HG03139 (cell line): ENCODE measurements around the gene ZNF181.

ENCODE experiments used
- ATAC-seq: cut with Tn5 transposase; IDR thresholded peaks from one replicate; pipeline ENCODE4 v1.9.1; 2021; ENCODE audit not compliant: unreplicated experiment

The ZNF181 gene

GRCh38 chr19:34744896-34745690, 11.1 kb downstream of the ZNF181 start:
- ATAC-seq, result no peak

- ATAC-seq, result no peak
These were observed 23.4 kb downstream of the ZNF181 start for GRCh38 chr19:34757441-34757840.

- ATAC-seq, result no peak
These were observed 25.3 kb downstream of the ZNF181 start for GRCh38 chr19:34759218-34759917.

DNA sequence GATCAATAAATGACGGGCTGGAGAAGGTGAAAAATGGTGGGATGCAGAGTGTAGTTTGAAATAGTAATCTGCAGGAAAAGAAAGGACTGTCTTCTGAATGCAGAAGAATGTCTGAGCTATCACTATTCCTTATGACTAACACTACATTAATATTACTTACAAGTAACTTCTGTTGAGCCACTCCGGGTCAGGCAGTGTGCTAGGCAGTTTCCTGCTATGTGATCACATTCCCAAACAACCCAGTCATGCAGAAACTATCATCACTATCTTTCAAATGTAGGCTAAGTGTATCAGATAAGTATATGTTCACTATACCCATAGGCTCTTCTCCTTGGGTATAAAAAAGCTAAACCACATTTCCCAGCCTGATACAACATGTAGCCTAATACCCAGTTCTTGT, 32.3 kb downstream of the ZNF181 start:
- no peak for ATAC-seq

DNA sequence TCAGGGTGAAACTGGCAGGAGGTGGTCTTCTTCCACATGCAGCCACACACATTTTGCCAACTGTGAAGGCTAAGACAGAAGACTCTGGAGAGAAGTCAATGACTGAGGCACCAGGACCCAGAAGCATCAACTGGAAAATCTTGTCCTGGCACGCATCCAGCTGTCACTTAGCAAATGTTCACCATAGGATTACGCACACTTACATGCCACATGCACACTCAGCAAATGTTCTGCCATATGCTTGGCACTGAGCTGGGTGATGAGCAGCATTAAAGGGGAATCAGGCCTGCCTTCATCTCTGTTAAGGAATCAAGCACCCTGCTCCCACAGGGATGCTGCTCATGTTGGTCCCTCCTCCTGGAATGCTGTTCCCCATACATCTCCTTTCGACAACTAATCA, 33.9 kb downstream of the ZNF181 start:
- ATAC-seq, result no peak

DNA sequence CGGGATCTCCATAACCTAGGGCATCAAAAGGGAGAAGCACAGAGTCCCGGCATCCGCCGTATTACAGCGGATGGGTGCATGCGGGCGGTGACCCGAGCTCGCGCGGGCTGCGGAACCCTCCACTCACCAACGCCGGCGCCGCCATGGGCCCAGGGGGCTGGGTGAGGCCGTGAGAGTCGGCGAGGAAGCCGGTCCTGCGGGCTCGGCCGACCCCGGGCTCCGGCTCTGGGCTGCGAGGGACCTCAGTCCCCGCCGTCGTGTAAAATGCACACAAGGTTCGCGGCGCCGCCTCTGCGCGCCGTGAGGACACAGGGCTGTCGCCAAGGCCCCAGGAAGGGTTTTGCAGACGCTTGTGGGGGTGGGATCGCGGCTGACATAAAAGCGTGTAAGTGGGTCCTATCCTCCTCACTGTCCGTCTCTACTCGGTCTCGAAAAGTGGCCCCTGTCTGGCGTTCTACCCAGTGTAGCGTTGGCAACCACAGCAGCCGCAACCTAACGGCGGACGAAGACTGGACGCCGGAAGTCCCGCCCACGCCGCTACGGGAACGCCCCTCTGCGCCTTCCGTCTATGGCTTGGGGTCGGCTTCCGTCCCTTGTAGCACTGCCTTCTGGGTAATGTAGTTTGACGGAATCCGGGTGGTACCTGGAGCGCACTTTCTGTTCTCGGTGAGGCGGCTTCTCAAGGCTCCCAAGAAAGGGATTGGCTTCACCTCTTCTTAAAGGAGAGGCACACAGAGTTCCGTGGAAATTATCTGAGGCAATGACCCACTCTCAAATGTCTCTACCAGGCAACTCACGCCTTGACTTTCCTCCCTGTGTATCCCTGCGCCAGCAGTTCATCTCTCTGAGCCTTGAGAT, 38.9 kb downstream of the ZNF181 start, which contains the start of gene ZNF599:
ZNF599 (minus strand) TSS at position 519 of the 858 bp plus-strand sequence; CDS start at position 145, 374 bp downstream.
- ATAC-seq, result peak; percentile 95

GRCh38 chr19:34773555-34773864, 39.5 kb downstream of the ZNF181 start:
- no peak for ATAC-seq

DNA sequence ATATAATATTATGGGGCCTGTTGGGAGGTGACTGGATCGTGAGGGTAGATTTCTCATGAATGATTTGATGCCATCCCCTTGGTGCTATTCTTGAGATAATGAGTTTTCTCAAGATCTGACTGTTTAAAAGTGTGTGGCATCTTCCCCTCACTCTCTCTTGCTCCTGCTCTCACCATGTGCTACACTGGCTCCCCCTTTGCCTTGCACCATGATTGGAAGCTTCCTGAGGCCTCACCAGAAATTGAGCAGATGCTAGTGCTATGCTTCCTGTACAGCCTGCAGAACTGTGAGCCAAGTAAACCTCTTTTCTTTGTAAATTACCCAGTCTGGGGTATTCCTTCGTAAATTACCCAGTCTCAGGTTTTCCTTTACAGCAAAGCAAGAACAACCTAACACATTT, 40.8 kb downstream of the ZNF181 start:
- ATAC-seq, result no peak

- ATAC-seq, result no peak
These were observed 44.3 kb downstream of the ZNF181 start for GRCh38 chr19:34778342-34778741.

GRCh38 chr19:34779652-34780051, 45.6 kb downstream of the ZNF181 start:
- ATAC-seq, result no peak

DNA sequence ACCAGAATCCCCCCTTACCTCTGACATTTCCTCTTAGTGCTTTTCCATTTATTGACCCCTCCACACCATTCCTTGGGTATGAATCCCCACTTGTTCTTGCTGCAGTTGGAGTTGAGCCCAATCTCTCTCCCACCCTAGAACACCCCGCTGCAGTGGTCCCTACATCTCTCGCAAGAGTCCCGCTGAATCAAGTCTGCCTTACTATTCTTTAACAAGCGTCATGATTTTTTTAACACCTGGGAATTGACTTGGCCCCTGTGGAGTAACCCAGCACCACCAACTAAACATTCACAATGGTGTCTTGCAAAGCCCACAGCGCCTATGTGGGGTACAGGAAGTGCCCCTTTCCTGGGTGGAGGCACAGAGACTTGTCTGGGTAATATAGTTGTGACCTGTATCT, 52.2 kb downstream of the ZNF181 start:
- ATAC-seq, result no peak

DNA sequence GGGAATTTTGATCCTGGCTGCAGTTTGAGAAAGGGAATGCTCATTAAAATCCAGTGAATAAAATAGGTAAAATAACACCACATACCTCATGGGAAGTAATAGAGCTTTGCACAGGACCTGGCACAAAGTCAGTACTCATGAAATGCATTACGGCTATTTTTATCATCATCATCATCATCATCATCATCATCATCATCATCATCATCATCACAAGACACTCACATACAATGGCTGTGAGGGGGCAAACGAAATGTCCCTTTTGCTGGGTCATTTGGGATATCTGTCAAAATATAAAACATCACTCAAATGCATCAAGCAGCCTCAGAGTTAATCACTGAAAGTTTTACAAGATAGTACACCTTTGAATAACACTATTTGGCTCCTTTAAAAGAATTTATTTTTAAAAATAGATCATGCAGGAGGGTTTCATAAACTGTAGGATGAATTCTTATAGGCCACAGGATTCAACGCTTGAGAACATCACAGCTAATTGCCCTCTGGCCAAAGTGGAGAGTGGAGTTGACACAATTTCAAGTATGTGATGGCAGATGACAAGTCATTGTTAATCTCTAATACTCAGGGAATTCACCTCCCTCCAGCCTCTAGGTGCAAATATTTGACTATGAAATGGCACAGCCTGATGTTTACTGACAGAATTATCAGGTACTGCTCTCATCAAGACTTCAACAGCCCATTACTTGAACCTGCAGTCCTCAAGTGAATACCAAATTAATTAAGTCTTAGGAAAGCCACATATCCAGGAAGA, 53.2 kb downstream of the ZNF181 start:
- ATAC-seq, result no peak

- no peak for ATAC-seq
These were observed 54.0 kb downstream of the ZNF181 start for GRCh38 chr19:34788074-34788473.

DNA sequence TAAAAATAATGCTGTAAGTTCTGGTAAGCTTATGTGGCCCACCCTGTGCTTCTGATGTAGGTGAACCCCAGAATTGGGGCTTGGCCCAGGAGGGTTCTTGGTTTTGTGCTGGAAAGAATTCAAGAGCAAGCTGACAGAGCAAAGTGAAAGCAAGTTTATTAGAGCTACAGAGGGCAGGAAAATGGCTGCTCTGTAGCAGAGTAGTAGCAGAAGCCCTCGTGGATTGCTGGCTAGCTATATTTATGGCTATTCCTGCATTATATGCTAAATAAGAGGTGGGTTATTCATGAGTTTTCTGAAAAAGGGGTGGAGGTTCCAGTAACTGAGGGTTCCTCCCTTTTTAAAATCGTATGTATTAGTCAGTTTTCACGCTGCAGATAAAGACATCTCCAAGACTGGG, 59.5 kb downstream of the ZNF181 start:
- no peak for ATAC-seq

DNA sequence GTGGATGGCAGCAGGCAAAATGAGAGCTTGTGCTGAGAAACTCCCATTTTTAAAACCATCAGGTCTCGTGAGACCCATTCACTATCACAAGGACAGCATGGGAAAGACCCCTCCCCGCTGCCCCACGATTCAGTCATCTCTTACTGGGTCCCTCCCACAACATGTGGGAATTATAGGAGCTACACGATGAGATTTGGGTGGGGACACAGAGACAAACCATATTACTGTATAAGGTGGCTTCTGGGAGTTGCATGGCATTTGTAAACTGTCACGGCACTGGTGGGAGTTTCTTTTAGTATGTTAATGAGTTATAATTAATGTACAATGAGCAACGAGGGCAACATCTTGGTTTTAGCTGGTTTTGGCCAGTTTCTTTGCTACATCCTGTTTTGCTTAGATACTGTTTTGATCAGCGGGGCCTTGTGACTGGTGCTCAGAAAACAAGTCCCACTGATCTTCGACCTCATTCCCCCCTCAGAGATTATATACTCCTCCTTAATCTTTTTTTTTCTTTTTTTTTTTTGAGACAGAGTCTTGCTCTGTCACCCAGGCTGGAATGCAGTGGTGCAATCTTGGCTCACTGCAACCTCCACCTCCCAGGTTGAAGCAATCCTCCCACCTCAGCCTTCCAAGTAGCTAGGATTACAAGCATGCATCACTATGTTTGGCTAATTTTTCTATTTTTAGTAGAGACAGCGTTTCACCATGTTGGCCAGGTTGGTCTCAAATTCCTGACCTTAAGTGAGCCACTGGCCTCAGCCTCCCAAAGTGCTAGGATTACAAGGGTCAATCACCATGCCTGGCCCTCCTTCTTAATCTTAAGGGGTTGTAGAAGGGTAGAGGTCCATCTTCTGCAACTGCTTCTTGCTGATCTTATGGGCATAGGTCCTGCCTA, 60.3 kb downstream of the ZNF181 start:
- ATAC-seq, result no peak
